Fibroblast of skin of left biceps (primary cell): ENCODE data around the gene RAD51B.

ENCODE experiments used
- DNase-seq, 2 experiments: peaks; one replicate each; pipeline ENCODE4 v3.0.0-alpha.2; 2013; ENCODE audit warnings: low read depth in 2 of 2

RAD51B gene

DNA sequence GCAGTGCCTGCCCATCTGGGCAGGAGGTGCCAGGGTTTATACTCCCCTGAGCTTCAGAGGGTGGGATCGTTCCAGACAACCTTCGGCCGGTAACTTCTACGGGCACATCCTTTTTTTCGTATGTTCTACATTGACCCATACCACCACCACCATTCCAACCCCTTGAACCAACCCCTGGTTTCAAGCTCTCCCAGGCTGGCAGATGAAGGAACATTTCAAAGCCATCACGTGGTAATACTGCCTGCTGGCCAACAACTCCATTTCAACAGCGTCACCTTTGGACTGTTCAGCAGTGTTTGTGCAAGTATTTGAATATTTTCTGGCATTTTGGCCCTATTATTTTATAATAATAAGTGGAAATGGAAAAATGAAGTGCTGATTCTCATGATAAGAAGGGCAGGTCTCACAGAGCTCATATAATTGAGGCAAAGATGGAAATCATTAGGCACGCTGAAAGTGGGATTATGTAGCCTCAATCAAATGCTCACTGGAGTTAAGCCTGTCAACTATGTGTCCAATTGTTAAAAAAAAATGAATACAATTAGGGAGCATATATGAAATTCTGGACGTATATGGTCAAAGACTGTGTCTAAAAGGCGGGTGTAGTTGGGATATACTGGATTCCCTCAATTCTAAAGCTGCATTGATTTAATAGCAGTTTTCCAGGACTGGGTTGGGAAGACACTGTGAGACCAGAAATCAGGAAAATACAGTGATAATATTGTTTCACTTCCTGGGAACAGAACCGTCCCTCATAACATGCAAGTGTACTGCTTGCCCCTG lies 811.2 kb downstream of the RAD51B start:
- no peak for DNase-seq

DNA sequence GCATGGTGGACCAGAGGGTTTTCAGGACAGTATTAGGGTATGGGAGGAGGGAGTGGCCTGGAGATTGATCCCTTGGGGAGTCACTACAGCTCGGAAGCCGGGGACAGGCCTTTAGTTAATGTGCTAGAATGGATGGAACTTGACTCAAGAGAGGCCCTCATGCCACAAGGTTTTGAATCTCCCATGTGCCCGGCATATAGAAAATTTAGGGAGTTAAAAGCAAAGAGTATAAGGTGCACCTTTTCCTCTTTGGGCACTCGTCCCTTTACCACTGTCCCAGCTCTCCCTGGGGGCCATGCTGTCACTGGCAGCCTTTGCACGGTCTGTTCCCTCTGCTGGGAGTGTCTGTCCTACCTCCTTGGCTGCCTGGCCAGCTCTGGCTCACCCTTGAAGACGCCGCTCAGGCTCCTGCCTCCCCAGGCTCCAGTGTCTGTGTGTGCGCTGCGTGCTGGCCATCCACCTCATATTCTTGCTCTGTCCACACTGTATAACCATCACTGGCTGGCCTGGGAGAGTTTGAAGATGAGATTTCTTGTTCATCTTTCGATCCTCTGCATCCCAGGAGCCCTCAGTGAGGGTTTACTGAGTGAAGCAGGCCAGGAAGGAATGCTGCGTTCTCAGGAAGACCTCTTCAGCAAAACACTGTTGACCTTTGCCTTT lies 811.9 kb downstream of the RAD51B start:
- DNase-seq: no peak

DNA sequence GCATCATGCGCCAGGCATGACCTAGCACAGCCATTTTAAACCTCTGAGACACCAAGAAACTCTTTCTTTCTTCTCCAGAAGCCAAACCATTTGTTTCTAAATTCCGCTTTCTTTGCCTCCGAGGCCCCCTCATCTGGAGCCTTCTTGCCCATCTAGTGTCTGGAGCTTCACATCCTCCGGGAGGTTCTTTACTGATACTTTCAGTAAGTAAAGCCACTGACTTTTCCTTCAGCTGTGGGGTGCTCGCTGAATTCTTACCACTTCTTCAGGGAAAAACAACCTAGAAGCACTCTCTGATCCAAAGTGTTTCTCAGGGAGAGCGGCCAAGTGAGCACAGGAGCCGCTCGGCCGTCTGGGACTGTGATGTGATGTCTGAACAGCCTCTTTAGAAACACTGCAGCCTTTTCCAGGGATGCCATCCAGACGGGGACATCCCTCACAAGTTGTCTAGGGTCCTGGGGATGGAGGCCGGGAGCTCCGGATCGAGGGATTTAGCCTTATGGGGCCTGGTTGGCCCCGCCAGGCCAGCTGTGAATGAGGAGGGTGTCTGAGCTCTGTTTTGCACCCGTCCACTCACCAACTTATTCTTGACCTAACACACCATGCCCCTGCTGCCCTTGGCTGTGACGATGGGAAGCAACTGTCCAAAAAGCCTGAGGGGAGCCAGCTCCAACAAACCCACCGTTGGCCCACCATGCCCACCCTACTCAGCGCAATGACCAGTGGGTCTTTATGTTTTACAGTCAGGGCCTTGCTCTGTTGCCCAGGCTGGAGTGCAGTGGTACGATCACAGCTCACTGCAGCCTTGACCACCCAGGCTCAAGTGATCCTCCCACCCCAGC lies 812.7 kb downstream of the RAD51B start:
- no peak for DNase-seq

DNA sequence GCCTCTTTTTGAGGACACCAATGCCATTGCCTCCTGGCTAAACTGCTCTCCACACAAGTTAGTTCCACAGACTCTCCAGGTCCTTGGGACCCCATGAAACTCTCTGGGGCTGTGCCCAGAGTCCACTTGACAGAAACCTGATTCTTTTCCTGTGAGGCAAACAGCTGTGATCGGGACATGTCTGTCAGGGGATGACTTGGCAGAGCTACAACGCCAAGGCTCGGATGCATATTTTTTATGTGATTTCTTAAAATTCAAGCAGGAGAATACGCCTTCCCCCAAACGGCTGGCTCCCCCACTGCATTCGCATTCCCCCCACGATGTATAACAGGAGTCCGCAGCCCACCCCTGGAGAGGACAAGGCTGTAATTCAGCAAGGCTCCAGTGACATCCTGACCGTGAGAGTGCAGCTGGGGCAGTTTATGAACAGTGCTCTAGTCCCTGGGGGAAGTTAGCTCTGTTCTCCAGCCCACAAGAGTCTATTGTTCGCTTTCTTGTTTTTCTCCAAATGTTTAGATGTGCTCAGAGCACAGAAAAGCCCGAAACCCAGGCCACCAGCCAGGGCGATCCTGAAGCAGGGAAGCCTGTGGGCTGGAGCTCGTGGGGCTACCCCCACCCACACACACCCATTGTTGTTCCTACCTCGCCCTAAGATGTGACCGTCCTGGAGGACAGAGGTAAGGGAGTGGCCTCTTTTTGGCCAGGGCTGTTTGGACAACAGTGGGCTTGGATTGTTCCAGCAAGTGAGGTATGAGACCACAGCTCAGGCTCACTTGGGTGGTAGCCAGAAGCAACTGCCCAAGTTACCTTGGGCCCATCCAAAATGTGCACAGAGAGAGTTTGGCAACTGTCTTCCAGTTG lies 813.8 kb downstream of the RAD51B start:
- no peak for DNase-seq

DNA sequence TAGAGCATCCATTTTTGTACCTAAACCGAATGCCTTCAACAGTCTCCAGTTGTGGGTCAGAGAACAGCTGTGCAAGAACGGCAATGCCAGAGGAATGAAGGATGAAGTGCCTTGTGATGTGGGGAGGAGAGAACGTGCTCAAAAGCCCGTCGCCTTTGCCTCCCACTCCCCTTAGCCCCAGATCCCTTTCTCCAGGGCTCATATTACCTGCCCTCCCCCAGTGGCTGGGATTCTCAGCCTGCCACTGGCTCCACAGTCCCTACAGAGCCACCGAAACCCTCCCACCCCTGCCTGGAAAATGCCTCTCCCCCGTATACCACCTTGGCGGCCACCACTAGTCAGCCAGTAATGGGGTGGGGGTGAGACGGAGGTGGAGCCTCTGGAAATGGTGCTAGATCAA lies 814.8 kb downstream of the RAD51B start:
- no peak for DNase-seq

DNA sequence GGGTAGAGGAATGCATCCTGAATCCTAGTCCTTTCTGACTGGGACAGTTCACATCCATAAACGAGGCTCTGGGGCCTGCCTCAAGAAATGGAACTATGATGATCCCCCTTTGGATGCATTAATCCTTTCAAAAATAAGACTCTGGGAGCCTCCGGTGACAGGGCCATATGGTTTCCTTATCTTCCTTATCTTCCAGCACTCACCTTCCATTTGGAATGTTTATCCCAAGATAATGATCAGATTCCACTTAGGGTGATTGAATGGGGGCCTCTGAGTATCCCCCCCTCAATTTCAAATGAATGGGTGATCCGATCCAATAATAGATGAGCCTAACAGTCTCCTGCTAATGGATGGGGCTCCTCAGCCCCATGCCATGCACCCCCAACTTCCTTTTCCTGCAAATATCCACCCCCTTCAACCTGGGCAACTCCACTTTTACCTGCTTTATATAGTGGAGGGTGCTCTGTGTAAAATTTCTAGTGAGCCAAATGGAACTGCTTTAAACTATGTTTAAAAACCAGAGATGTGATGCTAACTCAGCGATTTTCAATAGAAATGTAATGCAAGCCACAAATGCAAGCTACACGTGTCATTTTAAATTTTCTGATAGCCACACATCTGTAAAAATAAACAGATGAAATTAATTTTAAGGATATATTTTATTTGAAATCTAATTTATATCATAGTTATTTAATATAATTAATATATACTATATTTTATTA lies 815.5 kb downstream of the RAD51B start:
- no peak for DNase-seq

DNA sequence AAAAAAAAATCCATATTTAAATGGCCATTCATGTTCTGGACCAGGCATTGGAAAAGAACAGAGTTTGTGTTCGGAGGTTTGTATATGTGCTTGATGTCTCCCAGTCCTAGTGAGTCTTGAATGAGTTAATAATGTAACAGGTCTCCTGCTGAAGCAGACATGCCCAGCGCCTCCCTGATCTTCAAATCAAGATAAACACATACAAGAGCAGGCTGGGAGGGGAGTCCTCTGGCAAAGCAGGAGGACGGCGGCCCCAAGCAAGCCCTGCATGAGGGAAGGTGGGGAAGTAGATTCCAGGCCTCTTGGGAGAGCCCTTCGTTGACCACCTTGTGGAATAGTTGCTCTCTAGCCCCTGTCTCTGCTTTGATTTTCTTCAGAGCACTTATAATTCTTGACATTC lies 817.0 kb downstream of the RAD51B start:
- DNase-seq: no peak

DNA sequence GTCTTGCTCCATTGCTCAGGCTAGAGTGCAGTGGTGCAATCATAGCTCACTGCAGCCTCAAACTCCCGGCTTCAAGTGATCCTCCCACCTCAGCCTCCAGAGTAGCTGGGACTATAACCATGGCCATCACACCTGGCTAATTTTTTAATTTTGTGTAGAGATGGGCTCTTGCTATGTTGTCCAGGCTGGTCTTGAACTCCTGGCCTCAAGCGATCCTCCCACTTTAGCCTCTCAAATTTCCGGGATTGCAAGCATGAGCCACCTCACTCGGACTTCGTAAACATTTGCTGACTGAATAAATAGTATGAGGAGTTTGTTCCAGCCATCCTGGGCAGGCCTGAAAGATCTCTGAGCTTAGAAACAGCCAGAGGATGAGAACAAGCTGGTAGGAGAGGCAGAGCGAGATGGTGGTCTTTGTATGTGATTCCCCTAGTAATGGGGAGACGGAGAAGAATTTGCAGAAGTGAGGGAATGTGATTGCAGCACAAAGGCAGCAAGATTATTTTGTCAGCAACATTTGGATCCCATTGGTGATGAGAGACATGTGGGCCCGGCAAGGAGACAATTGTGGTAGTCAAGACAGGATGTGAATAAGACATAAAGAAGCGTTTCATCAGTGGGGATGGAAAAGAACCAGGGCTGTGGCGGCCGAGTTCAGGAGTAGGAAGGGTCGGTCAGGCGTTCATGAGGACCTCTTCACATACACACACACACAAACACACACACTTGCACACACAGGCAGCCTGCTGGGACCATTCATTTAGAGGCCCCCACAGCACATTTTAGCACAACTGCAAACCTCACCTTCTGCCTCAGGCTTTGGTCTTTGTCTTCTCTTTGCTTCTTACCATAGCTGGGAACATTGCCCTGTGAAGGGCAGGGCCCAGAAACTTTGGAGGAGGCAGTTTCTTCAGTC lies 817.8 kb downstream of the RAD51B start:
- peak in 1 of 2 experiments; percentile 55 for DNase-seq

DNA sequence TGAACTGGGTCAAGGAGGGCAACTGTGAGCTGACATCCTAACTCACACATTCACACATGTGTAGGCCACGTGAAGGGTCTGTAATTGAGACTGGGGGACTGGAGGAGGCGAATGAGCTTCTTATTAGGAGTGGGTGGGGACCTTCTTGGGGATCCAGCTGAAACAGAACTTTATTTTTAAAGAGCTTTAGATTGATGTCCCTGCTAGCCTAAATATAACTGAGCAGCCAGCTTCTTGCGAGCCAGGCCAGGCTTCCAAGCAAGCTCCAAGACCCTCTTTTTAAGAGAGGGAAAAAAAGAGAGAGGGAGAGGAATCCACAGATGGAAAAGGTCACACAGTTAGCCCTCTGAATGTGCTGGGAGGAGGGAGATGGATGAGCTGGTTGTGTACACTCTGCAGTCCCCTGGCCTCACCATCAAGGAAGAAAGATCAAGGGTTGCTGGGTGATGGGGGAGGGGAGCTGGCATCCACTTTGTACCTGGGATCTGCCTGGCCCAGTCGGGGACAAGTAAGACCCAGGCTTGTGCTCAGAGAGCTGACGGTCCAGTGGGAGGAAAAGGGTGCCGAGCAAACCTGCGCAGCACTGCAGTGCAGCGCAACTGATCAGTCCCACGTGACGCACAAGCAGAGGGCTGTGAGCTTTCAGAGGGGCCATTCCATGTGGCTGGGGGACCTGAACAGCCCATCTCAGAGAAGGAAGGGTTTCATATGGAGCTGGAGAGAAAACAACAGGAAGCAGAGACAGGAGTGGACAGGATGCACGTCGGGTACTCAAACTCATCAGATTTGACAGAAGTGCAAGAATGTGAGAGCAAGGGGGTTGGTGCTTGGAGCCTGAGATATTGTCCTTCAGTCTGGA lies 818.8 kb downstream of the RAD51B start:
- DNase-seq: no peak

DNA sequence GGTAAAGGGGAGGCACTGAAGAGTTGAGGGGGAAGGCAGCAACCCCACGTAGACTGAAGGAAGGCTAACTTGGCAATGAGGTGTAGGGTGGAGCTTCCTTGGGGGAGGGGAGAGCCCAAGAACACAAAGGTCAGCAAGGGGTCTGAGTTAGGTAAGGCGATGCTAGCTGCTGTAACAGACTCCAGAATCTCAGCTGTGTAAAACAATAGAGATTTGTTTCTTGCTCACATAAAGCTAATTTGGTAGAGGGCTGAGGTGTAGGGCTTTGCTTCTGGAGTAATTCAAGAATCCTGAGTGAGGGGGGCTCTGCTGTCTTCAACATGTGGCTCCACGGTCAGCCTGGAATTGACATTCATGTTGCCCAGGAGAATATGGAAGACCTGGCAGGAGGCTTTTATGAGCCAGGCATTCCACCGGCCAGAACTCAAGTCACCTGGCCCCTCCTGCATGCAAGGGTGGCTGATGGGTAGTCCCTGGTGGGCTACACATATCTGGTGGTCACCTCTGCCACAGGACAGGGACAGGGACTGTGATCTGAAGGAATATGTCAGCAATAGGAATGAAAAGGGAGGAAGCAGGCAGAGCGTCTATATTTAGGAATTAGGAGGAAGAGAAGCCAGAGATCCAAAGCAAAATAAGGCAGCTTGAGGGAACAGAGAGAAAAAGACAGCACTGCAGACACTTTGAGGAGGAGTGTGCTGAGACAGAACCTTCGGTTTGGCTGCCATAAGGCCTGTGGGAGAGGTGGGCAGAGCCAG lies 819.6 kb downstream of the RAD51B start:
- DNase-seq: no peak

DNA sequence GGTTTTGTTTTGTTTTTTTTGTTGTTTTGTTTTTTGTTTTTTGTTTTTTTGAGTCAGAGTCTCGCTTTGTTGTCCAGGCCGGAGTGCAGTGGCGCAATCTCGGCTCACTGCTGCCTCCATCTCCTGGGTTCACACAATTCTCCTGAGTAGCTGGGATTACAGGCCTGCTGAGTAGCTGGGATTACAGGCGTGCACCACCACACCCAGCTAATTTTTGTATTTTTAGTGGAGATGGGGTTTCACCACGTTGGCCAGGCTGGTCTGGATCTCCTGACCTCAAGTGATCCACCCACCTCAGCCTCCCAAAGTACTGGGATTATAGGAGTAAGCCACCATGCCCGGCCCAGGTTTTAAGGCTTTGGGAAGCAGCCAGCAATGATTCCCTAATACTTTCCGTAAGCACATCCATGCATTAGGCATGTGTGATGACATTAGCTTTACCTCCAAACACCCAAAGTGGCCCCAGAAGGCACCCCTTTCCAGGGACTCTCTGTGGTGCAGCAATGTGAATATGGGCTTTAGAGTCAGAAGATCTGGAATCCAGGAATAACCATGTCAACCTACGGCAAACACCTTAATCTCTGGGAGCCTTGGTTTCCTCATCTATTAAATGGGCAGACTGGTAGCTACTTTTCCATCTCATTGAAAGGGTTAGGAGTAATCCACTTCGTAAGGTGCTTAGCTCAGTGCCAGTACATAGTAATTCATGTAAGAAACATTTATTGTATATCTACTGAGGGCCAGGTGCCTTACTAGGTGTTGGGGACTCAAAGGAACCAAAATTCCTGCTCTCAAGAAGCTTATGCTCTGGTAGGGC lies 820.4 kb downstream of the RAD51B start:
- DNase-seq: no peak

DNA sequence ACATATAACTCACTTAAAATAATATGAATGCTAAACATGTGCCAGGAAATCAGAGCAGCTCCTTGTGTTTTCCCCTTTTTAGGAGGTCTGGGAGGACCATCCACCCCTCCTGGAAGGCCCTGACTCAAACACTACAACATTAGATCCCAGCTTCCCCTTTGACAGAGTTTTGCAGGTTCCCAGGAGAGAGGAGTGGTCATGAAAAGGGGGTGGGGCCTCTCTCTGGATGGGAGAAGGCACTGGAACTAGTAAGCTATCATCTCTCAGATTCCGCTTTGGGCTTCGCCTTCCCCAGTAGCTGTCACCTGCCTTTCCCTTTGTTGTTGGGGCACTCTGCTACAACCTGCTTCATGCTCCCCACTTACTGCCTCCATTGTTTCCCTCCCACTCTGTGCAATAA lies 824.1 kb downstream of the RAD51B start:
- DNase-seq: no peak

DNA sequence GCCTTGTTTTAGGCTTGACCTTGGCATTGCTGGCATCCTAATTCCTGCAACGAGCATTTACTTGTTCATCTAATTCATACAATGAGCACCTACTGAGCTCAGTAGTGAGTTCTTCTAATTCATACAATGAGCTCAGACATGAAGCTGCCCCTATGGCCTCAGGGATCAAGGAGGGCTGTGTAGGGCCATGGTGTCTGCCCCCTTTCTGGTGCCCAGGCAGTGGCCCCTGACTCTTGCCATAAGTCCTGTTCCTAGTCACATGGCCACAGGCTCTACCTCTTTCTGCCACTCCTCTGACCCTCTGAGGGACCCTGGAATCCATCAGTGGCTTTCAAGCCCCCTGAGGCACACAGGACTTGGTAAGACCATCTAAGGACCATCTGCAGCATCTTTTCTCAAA lies 824.5 kb downstream of the RAD51B start:
- no peak for DNase-seq

DNA sequence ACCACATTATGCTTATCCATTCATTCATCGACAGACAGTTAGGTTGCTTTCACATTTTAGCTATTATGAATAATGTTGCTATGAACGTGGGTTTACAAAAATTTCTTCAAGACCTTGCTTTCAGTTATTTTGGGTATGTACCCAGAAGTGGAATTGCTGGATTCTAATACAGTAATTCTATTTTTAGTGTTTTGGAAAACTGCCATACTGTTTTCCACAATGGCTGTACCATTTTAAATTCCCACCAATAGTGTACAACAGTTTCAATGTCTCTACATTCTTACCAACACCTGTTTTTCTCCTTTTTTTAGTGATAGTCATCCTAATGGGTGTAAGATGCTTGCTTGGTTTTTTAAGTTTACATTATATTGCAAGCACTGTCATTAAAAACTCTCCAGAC lies 825.8 kb downstream of the RAD51B start:
- DNase-seq: no peak

DNA sequence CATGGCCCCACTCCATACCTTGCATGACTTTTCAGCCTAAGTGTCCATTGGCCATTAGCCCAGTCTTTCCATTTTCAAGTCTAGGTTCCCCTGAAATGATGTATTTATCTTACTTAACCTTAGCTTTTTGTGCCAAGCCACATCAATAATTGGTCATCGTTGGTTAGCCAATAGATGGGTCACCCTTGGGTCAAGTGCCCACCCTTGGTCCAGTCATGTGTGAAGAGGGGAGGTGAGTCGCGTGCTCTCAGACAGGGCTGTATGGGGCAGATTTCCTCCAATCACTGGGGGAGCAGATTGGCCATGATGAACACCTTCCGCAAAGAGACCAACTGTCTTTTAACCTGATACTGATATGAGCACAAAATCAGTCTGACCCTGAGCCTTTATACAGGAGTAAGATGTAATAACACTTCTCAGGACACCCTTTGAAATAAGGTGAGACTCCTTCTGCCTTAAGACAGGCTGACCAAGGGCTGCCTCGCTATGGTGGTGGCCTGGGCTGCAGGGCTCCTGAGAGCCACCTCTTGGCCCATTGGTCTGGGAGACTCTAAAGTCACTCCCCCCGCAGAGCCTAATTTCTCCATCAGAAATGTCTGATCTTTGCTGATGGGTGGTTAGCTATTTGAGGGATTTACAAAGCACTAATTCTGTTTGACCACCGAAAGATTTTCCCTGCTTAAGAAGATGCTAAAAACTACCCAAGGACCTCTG lies 830.1 kb downstream of the RAD51B start:
- no peak for DNase-seq

DNA sequence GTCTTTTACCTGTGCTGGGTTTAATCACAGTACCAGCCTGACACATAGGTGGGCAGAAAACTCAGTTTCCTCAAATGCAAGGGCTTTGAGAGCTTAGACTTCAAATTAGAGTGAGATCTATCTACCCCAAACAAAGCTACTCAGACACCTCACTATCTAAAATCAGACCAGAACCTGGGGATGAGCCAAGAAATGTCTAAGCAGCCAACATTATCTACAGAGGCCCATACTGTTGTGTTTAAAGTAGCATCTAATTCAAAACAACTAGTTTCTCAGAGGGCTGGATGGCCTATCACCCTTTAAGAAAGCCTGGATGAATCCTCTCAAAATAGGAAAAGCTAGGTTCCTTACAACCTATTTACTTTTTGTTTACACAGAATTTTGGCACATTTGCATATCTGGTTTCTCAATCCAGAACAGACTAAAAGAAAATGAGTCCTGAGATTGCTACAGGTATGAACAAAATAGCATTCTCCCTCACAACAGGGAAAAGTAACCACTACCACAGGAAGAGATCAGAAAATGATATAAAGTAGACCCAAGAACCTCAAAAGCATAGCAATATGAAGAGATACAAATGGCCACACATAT lies 830.9 kb downstream of the RAD51B start:
- DNase-seq: no peak
